Activated CD8-positive, alpha-beta memory T cell treated with anti-CD3 and anti-CD28 coated beads for 24 hours (primary cell): ENCODE results near the gene SLC23A2.
"Not testable (repeated sequence)": the region's sequence is repeated elsewhere in the genome, so short reads cannot be mapped to it uniquely, and the experiment has no call there.

Experiments
- DNase-seq: peaks from one replicate; pipeline ENCODE4 v3.0.0-alpha.2; 2020

The SLC23A2 gene

DNA sequence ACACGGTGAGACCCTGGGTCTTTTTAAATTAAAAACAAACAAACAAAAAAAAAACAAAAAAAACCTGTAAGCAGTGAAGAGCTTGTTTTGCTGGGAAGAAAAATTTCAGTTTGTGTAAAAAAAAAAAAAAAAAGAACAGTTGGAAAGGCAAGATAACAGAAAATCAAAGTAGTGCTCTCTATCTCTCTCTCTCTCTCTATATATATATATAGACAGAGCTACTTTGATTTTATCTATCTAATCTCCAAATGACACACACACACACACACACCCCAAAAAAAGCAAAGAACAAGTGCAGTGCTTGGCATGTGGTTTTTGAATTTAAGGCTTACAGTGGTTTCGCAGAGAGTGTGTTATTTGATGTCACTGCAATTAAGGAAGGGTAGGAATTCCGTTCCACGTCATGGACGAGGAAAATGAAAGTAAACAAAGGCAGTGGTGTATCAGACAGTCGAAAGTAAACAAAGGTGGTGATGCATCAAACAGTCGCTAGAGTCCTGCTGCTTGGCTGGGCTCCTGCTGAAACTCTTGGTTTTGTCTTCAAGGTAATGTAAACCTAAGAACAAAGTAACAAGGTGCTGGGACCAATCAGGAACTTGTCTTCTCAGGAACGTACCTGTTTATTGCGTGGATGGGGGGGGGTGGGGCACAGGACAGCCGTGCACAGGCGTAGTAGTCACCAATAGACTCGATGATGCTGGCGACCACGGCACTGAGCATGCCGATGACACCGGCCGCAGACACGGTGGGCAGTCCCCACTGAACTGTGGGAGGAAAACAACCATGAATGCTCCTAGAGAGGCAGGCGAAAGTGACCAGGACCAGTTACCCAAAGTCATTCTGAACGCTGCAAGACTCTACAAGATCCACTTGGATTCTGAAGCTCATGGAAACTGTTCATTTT, 131.8 kb downstream of the SLC23A2 start:
- peak; percentile 30 for DNase-seq

DNA sequence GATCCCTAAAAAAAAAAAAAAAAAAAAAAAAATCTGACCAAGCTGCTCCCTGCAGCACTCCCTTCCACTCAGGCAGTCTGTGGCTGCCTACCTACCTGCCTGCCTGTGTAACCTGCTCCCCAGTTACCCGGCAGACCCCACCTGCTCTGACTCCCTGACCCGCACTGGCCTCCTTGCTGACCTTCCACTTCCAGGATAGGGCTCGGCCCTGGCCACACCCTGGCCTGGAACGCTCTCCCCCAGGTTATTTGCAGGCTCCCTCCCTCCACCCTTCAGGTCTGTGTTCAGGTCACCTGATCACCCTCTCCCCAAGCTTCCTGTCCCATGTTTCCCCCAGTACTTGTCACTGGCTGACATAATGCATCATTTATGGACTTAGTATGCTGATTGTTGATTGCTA, 134.3 kb downstream of the SLC23A2 start:
- DNase-seq = no peak

DNA sequence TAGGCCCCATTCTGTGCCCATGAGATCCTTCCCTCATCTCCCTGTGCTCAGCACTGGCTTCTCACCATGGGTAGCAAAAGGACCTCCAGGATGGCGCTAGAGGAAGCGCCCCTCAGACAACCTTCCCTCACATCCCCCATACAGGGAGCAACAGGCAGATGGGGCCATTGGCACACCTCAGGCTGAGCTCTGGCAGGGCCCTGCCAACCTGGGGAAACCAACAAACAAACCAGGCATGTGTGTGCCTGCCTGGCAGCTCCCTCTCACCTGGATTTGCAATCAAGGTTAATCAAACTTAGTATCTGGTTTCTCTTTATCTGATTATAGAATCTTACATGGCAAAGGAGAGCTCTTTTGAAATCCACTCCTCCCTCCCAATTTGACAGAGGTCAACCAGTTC, 134.9 kb downstream of the SLC23A2 start:
- DNase-seq = no peak

- DNase-seq = no peak
Observed at GRCh38 chr20:4864311-4864752, 137.0 kb downstream of the SLC23A2 start.

DNA sequence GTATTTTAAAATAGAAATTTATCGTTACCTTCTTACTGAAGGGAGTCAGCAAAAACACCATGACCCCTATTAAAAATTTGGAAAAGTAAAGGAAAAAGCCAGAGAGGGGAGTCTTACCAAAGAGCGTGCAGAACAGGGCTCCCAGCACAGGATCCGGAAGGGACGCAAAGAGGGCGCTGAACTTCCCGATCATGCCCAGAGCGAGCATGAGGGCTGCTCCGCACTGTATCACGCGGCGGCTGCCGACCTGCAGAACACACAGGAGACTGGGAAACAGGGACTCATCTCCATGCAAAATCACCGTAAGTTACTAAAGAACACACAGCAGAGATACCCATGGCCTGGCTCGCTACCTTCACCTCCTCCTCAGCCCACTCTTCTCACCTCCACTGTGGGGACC, 138.6 kb downstream of the SLC23A2 start:
- DNase-seq = no peak

GRCh38 chr20:4861961-4862360, 139.3 kb downstream of the SLC23A2 start:
- no peak for DNase-seq

DNA sequence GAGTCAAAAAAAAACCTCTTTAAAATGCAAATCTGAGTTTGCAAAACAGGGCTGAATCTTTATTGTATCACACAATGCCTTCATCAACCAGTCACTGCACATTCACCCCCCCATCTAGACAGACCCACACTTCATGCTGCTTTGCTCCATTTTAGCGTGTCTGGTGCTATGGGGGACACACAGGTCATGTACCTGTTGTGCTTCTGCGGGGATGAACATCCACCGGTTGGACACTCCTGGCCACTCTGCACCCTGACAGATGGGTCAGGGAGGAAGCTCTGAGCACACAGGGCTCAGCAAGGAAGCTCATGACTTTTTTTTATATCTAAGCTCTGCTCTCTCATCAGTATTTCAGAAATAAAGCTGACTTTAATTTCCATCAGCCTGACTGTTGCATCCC, 143.3 kb downstream of the SLC23A2 start:
- DNase-seq = no peak

- no peak for DNase-seq
Observed at GRCh38 chr20:4856022-4856755, 145.1 kb downstream of the SLC23A2 start.

- no peak for DNase-seq
Observed at GRCh38 chr20:4855555-4855954, 145.8 kb downstream of the SLC23A2 start.

- no peak for DNase-seq
Observed at GRCh38 chr20:4855097-4855496, 146.2 kb downstream of the SLC23A2 start.

GRCh38 chr20:4854561-4854901, 146.8 kb downstream of the SLC23A2 start:
- DNase-seq = no peak

DNA sequence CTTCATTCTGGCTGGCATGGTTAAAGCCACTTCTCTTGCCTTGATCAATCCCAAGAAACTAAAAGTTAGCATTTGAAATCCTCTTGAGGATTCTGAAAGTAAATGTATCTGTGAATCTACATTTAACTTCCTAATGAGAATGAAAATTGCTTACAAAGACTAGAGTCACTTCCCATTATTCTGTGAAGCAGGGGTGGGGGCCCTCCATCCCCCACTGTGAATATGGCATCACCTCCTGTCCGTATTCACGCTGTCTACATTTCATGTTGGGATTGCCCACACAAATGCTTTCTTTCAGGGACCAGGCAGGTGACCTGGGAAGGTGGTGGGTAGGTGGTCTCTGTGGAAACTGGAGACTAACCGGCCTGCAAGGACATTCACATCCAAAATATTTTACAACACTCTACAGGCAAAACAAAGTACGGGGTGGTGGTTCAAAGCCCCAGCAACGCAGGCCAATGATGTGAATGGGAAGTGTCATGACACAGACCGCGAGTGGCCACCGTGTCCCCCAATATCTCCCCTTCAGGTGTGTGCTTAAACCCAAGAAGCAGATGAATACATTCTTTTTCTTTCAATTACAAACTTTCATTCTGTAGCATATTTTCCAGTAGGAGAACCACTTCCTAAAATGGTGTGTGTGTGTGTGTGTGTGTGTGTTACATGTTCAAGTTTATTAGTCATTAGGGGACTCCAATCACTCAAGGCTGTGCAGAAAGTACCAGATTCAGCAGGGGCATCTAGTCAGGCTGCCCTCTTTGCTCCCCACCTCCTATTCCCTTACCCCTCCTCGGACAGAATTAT, 147.4 kb downstream of the SLC23A2 start:
- peak; percentile 21 for DNase-seq

DNA sequence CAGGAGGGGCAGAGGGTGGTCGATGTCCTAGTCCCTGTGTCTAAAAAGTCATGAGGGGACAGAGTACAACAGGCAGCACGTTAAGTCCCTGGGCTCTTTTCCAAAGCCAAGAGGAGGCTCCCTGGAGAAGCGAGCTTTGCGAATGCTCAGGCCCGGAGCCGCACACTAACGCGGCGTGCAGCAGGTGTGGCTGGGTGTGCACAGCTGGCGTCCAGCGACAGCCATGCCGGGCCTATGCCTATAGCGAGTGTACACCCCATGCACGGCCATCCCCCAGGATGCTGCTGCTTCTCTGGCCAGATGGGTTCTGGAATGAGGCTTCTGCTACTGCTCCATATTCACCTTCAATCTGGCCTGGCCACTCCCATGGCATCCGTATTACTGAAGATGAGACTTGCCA, 148.3 kb downstream of the SLC23A2 start:
- DNase-seq = peak; percentile 13

DNA sequence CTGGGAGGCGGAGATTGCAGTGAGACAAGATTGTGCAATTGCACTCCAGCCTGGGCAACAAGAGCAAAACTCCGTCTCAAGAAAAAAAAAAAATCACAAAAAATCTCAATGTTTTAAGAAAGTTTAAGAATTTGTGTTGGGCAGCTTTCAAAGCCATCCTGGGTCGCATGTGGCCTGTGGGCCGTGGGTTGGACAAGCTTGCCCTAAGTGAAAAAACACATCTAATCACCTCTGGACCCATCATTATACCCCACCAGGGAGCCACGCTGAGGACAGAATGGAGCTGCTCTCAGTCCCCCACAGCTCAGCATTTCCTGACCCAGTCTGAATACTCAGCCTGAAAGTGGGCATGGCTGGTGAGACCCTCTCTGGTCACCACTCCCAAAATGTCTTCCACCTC, 150.3 kb downstream of the SLC23A2 start:
- DNase-seq = peak; percentile 32

- not testable (repeated sequence) for DNase-seq
Observed at GRCh38 chr20:4848829-4849228, 152.5 kb downstream of the SLC23A2 start.

DNA sequence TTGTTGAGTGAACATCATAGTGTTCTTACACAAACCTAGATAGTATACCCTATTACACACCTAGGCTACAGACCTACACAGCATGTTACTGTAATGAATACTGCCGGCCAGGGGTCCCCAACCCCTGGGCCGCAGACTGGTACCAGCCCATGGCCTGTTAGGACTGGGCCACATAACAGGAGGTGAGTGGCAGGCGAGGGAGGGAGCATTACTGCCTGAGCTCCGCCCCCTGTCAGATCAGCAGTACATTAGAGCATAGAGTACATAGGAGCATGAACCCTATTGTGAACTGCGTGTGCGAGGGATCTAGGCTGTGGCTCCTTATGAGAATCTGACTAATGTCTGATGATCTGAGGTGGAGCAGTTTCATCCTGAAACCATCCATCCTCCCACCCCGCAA, 153.3 kb downstream of the SLC23A2 start:
- DNase-seq = peak; percentile 40

DNA sequence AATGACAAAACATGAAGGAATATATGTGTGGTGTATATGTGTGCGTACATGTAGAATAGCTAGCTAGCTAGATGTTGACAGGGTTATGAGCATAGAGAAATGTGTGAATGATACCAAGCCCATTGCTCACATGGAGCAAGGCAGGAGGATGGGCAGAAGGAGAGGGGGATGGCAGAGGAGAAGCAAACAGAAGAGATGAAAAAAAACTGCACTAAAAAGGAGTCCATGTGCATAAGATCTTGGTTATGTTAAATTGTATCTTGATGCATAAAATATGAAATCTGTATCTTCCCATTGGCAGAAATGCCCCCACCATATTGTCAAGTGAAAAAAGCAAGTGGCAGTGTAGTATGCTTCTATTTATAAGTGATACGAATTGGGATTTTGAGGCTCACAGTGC, 154.5 kb downstream of the SLC23A2 start:
- no peak for DNase-seq

DNA sequence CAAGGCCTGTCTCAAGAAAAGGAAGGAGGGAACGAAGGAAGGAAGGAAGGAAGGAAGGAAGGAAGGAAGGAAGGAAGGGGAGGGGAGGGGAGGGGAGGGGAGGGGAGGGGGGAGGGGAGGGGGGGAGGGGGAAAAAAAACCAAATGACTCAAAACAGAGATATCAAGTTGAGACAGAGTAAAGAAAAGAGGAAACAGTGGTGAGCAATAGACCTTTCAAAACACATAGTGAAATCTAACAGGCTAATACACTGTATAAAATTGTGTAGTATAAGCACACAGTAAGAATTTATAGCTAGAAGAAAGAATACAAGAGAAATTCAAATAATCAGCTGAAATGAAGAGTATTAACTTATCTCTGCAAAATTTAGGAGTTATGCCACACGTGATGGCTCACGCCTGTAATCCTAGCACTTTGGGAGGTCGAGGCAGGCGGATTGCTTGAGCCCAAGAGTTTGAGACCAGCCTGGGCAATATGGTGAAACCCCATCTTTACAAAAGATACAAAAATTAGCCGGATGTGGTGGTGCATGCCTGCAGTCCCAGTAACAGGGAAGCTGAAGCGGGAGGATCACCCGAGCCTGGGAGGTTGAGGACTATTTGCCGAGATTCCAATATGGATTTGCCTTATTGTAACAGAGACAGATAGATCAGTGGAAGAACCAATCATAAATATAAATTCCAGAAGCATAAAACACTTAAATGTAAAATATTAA, 156.4 kb downstream of the SLC23A2 start:
- DNase-seq = peak; percentile 38

- DNase-seq = peak; percentile 26
Observed at GRCh38 chr20:4844325-4844724, 157.0 kb downstream of the SLC23A2 start.

DNA sequence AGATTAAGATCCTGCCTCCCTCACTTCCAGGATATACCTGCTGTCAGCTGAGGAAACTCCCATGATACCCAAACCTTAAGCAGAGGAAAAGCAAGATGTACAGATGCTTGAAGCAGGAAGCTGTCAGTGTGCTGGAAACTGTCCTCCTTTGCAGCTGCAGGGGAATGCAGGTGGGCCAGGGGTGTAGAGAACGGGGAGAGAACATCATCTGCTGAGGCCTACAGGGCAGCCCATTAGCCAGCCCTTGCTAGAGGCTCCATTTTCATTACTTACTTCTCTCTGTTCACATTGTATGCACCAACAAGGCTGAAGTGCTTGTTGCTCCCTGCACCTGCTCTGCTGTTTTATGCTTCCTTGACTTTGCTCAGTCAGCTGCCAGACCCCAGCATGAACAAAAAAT, 160.5 kb downstream of the SLC23A2 start:
- DNase-seq = peak; percentile 33

- peak; percentile 28 for DNase-seq
Observed at GRCh38 chr20:4838526-4838925, 162.8 kb downstream of the SLC23A2 start.

DNA sequence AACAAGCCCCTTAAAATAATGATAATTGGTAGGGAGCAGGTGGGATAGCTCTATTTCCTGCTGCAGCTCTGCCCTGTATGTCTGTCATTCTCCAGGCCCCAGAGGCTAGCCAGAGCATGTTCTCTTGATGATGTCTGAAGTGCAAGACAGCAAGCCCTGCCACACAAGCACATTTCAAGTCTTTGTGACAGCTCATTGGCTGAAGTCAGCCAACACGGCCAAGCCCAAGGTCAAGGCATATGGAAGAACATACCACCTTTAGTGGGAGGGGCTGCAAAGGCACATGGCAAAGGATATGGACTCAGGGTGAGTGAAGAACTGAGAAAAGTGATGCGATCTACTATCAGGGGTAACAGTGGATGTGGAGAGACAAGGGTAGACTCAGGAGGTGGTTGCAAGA, 163.6 kb downstream of the SLC23A2 start:
- no peak for DNase-seq

GRCh38 chr20:4836935-4837334, 164.4 kb downstream of the SLC23A2 start:
- no peak for DNase-seq
